ENCODE results near the gene XIRP2.

The XIRP2 gene

DNA sequence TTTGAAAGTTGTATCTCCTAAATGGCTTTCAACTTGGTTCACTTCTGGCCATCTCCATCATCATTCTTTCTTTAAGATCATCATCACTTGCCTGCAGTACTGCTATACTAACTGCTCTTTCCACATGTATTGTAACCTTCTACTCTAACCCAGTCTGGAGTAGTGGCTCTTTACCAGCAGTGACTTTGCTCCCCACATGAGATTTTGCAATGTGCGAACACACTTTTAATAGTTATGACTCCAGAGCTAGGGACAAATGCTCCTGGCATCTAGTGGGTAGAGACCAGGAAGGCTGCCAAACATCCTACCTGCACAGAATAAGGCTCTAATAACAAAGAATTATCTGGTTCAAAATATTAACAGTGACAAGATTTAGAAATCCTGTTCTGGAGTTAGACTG lies 243.8 kb downstream of the XIRP2 start:
- Mint-ChIP-seq H3K9me3 (peaks cover 3% of the 10 kb centered on the region), H3K36me3 (no peaks in the 10 kb centered on the region), H3K27ac (no peak overlapping the region), H3K4me1 (no peaks in the 10 kb centered on the region), H3K4me3 (no peak overlapping the region)
- DNase-seq (ENCODE audit: low spot score in 2 of 2) = no peak
- ATAC-seq = no peak

DNA sequence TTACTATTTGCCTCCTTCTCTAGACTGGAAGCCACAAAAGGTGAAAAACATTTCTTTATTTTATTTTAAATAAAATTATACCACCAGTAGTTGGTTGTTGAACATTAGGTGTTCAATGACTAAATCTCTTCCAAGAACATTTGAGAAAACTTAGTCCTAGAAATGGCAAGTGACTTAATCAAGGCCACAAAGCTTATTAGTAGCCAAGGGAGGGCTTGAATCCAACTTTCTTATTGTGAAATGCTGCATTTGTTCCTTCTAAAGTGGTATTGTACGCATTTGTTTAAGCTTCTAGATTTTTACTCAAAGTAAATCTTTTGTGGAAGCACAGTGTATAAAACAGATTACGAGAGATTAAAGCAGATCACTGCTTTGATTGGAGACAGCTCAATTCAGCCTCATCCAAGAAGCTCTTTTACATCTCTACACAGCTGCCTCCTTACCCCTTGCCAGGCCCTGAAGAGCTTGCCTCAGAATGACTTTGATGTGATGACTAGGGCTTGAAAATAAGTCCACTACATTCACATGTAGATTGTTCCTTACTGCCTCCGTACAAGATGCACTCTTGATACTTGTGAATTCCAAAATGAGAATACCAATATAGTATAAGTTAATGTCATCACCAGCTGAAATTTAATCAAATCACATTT lies 244.8 kb downstream of the XIRP2 start:
- Mint-ChIP-seq H3K4me1 (no peaks in the 10 kb centered on the region), H3K27ac (no peak overlapping the region), H3K9me3 (peaks cover 2% of the 10 kb centered on the region), H3K4me3 (no peak overlapping the region), H3K36me3 (no peaks in the 10 kb centered on the region)
- no peak for DNase-seq (ENCODE audit: low spot score in 2 of 2)
- ATAC-seq = no peak

DNA sequence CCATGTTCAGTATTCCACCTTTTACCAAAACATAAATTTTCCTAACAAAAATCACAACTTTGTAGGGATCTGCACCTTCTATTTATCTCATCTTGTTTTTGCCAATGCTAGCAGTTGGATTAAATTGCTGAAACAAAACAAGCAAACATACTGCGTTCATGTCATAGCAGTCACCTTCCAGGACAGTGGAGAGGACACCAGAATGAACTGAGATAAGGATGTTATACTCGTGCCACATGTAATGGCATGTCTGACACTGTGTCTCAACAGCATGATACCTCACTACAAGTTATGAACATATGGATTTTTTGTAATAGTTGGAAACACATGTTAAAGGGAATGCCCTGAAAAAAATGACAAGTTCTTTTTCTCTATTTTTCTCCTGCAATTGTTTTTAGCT lies 245.3 kb downstream of the XIRP2 start:
- no peaks in the 10 kb centered on the region for H3K36me3 Mint-ChIP-seq
- no peak overlapping the region for H3K27ac Mint-ChIP-seq
- no peaks in the 10 kb centered on the region for H3K9me3 Mint-ChIP-seq
- ATAC-seq (no peak), DNase-seq (ENCODE audit: low spot score in 2 of 2) (no peak)
- H3K4me3 Mint-ChIP-seq = no peak overlapping the region
- no peaks in the 10 kb centered on the region for H3K4me1 Mint-ChIP-seq

DNA sequence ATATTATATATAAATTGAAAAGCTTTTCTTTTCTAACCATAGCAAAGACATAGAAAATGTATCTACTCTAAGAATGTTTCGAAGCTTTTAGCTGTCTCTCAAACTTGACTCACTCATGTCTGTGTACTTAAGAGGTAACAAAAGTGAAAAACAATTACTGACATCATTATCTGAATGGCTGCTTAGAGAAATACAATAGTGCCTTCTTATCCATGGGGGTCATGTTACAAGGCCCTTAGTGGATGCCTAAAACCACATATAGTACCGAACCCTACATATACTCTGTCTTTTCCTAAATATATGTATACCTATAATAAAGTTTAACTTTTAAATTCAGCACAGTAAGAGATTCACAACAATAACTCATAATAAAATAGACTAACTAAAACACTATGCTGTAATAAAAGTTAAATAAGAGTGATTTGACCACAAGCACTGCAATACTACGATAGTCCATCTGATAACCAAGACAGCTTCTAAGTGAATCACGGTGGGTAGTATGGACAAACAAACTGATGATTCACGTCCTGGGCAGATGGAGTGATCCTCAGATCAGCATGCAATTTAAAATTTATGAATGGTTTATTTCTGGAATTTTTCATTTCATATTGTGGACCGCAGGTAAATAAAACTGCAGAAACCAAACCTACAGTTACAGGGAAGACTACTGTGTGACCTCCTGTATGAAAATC lies 246.2 kb downstream of the XIRP2 start:
- DNase-seq (ENCODE audit: low spot score in 2 of 2) (no peak), ATAC-seq (no peak)
- no peaks in the 10 kb centered on the region for H3K36me3 Mint-ChIP-seq
- H3K27ac Mint-ChIP-seq = no peak overlapping the region
- H3K4me1 Mint-ChIP-seq = no peaks in the 10 kb centered on the region
- H3K4me3 Mint-ChIP-seq = no peak overlapping the region
- H3K9me3 Mint-ChIP-seq = no peaks in the 10 kb centered on the region

- no peak for DNase-seq (ENCODE audit: low spot score in 2 of 2)
- no peak overlapping the region for H3K27ac Mint-ChIP-seq
- no peak overlapping the region for H3K4me3 Mint-ChIP-seq
- H3K36me3 Mint-ChIP-seq = no peaks in the 10 kb centered on the region
- H3K4me1 Mint-ChIP-seq = no peaks in the 10 kb centered on the region
- no peaks in the 10 kb centered on the region for H3K9me3 Mint-ChIP-seq
- ATAC-seq = no peak
Measured at GRCh38 chr2:167135706-167136105, 247.4 kb downstream of the XIRP2 start.

GRCh38 chr2:167136879-167137596 lies 248.8 kb downstream of the XIRP2 start:
- ATAC-seq = no peak
- Mint-ChIP-seq H3K4me3 (no peak overlapping the region), H3K4me1 (no peaks in the 10 kb centered on the region), H3K9me3 (peaks cover 3% of the 10 kb centered on the region), H3K27ac (no peak overlapping the region), H3K36me3 (no peaks in the 10 kb centered on the region)
- no peak for DNase-seq (ENCODE audit: low spot score in 2 of 2)

- ATAC-seq (no peak), DNase-seq (ENCODE audit: low spot score in 2 of 2) (no peak)
- no peaks in the 10 kb centered on the region for H3K4me1 Mint-ChIP-seq
- H3K27ac Mint-ChIP-seq = no peak overlapping the region
- peaks cover 6% of the 10 kb centered on the region for H3K9me3 Mint-ChIP-seq
- H3K36me3 Mint-ChIP-seq = no peaks in the 10 kb centered on the region
- H3K4me3 Mint-ChIP-seq = no peak overlapping the region
Measured at GRCh38 chr2:167140330-167140729, 252.1 kb downstream of the XIRP2 start.

DNA sequence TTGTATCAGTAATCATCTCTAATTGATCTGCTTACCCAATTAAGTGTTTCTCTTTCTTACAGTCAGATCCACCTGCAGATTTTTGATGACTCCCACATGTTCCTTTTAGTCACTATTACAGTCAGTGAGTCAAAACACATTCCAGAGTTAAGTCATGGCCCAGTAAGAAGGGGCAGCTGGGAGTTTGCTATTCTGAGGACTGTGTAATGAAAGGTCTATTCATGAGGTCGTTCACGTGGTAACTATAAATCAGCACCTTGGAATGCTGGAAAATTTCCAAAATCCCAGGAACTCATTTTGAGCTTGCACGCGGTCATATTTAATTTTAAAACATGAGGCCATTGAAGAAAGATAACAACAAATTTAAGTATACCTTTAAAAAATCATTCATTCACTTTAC lies 252.5 kb downstream of the XIRP2 start:
- peaks cover 6% of the 10 kb centered on the region for H3K9me3 Mint-ChIP-seq
- no peaks in the 10 kb centered on the region for H3K36me3 Mint-ChIP-seq
- ATAC-seq (no peak), DNase-seq (ENCODE audit: low spot score in 2 of 2) (no peak)
- no peak overlapping the region for H3K4me3 Mint-ChIP-seq
- H3K4me1 Mint-ChIP-seq = no peaks in the 10 kb centered on the region
- no peak overlapping the region for H3K27ac Mint-ChIP-seq

DNA sequence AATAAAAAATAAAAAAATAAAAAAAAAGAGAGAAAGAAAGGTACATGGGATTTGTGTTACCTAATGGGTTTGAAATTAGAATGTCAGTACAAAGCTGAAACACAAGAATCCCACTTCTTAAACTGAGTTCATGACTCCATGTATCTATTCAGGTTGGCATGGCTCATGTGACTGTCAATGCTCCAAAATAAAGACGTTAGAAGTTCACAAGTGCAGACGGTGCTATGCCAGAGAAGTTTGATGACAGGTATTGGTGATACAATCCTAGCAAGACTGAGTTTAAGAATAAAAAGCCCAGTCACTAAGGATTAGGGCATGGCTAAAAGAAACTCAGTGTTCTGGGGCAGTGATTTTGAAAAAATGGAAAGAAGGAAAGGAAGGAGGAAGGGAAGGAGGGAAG lies 254.3 kb downstream of the XIRP2 start:
- H3K27ac Mint-ChIP-seq = no peak overlapping the region
- no peaks in the 10 kb centered on the region for H3K4me1 Mint-ChIP-seq
- DNase-seq (ENCODE audit: low spot score in 2 of 2) = no peak
- H3K4me3 Mint-ChIP-seq = no peak overlapping the region
- peaks cover 6% of the 10 kb centered on the region for H3K9me3 Mint-ChIP-seq
- H3K36me3 Mint-ChIP-seq = no peaks in the 10 kb centered on the region
- ATAC-seq = no peak

DNA sequence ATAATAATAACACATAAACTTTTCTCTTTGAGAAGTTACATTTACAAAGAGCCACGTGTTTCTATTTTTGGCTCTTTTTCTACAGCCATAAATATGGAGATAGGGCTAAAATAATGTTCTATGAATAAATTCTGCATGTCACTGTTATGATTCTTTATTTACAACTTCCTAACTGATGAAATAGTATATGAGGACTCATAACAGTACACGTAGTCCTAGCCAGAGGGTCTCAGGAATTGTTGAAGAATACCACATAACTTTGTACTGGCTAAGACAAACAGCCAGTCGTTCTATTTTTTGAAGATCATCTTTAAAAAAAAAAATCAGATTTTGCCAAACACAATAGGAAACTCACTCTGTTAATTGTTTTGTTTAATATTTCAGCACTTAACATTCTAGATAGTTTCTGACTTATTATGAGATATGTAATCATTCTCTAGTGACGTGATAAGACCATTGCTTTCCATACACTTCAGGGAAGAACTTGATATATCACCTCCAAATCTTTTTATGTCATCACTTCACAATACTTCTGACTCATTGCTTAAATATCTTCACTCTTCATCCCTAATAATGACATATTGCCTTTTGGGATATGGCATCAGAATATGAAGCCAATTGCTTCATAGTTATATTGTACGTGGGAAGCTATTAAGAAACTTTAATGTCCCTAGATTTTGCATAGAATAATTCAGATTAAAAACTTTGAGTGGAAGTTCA lies 256.1 kb downstream of the XIRP2 start:
- Mint-ChIP-seq H3K4me1 (no peaks in the 10 kb centered on the region), H3K27ac (no peak overlapping the region), H3K36me3 (no peaks in the 10 kb centered on the region), H3K4me3 (no peak overlapping the region), H3K9me3 (peaks cover 9% of the 10 kb centered on the region)
- DNase-seq (ENCODE audit: low spot score in 2 of 2) (no peak), ATAC-seq (no peak)

GRCh38 chr2:167147271-167147941 lies 259.1 kb downstream of the XIRP2 start:
- peaks cover 6% of the 10 kb centered on the region for H3K9me3 Mint-ChIP-seq
- H3K4me1 Mint-ChIP-seq = no peaks in the 10 kb centered on the region
- no peaks in the 10 kb centered on the region for H3K36me3 Mint-ChIP-seq
- ATAC-seq = no peak
- no peak for DNase-seq (ENCODE audit: low spot score in 2 of 2)
- no peak overlapping the region for H3K4me3 Mint-ChIP-seq
- no peak overlapping the region for H3K27ac Mint-ChIP-seq

GRCh38 chr2:167151894-167152293 lies 263.6 kb downstream of the XIRP2 start:
- ATAC-seq = no peak
- DNase-seq (ENCODE audit: low spot score in 2 of 2) = no peak
- H3K4me1 Mint-ChIP-seq = no peaks in the 10 kb centered on the region
- no peak overlapping the region for H3K4me3 Mint-ChIP-seq
- no peak overlapping the region for H3K27ac Mint-ChIP-seq
- peaks cover 3% of the 10 kb centered on the region for H3K9me3 Mint-ChIP-seq
- H3K36me3 Mint-ChIP-seq = no peaks in the 10 kb centered on the region

DNA sequence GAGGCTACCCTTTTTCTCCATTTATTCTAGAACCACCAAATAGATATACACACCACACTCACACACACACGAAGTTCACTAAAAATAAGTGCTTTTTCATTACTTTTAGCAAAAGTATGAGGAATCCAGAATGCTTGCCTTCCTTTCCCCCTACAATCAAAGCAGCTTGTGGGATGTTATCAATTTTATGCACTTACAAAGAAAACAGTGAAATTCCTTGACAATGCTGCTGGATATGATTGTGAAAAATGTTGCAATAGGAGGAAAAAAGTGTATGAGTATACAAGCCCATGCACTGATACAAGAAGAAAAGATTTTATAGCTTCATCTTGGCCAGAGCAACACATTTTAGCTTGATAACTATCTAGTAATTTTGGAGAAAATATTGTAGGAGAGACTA lies 269.2 kb downstream of the XIRP2 start:
- Mint-ChIP-seq H3K4me3 (no peak overlapping the region), H3K4me1 (no peaks in the 10 kb centered on the region), H3K36me3 (no peaks in the 10 kb centered on the region), H3K9me3 (peaks cover 7% of the 10 kb centered on the region), H3K27ac (no peak overlapping the region)
- DNase-seq (ENCODE audit: low spot score in 2 of 2) (no peak), ATAC-seq (no peak)

DNA sequence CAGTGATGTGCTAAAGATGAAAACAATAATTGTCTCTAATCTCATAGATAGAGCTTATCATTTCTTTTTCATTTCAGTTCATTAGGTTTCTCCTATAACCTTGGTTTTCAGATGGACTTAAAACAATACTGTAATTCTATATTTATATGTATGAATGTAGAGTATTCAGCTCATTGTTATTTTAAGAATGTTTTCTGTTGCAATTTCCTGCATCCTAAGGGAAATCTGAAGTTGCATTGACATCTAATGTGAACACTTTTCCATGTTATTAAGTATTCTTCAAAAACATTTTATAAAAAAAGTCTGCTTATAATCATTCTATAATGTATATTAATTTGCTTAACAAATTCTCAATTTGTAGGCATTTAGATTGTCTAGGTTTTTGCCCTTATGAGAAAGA lies 288.9 kb downstream of the XIRP2 start:
- DNase-seq (ENCODE audit: low spot score in 2 of 2) = no peak
- Mint-ChIP-seq H3K36me3 (no peaks in the 10 kb centered on the region), H3K9me3 (peaks cover 19% of the 10 kb centered on the region), H3K27ac (no peak overlapping the region), H3K4me3 (no peak overlapping the region), H3K4me1 (no peaks in the 10 kb centered on the region)
- no peak for ATAC-seq

GRCh38 chr2:167181134-167181533 lies 292.9 kb downstream of the XIRP2 start:
- no peak for ATAC-seq
- peaks cover 7% of the 10 kb centered on the region for H3K9me3 Mint-ChIP-seq
- H3K27ac Mint-ChIP-seq = no peak overlapping the region
- DNase-seq (ENCODE audit: low spot score in 2 of 2) = no peak
- no peak overlapping the region for H3K4me3 Mint-ChIP-seq
- H3K4me1 Mint-ChIP-seq = no peaks in the 10 kb centered on the region
- no peaks in the 10 kb centered on the region for H3K36me3 Mint-ChIP-seq

Measured in stimulated activated effector memory CD8-positive, alpha-beta T cell treated with anti-CD3 and anti-CD28 coated beads, Interleukin-12 subunit alpha, Interleukin-12 subunit beta, amount 100 ng/mL, for 72 hours (primary cell).